HG03135 (cell line): Measurements from ENCODE around the gene LRRC37A2.
"Not testable (repeated sequence)": the region's sequence is repeated elsewhere in the genome, so short reads cannot be mapped to it uniquely, and the experiment has no call there.

Experiments
- ATAC-seq: cut with Tn5 transposase; IDR thresholded peaks from one replicate; pipeline ENCODE4 v1.9.1; 2021; ENCODE audit warnings: mild to moderate bottlenecking, moderate library complexity; ENCODE audit not compliant: unreplicated experiment

Gene LRRC37A2

GRCh38 chr17:46512168-46512567, at the start of gene LRRC37A2:
LRRC37A2 (plus strand) TSS chr17:46512468; CDS start chr17:46512713, 245 bp downstream.
- not testable (repeated sequence) for ATAC-seq

GRCh38 chr17:46467618-46468017, 44.6 kb upstream of the LRRC37A2 start:
- ATAC-seq, result not testable (repeated sequence)

GRCh38 chr17:46474489-46474888, 37.8 kb upstream of the LRRC37A2 start:
- not testable (repeated sequence) for ATAC-seq

- ATAC-seq, result not testable (repeated sequence)
Observed at GRCh38 chr17:46475583-46475982, 36.7 kb upstream of the LRRC37A2 start.

- ATAC-seq, result not testable (repeated sequence)
Observed at GRCh38 chr17:46478823-46479222, 33.4 kb upstream of the LRRC37A2 start.

- ATAC-seq, result not testable (repeated sequence)
Observed at GRCh38 chr17:46481310-46481709, 31.0 kb upstream of the LRRC37A2 start.

- not testable (repeated sequence) for ATAC-seq
Observed at GRCh38 chr17:46492021-46492420, 20.2 kb upstream of the LRRC37A2 start.

- ATAC-seq, result not testable (repeated sequence)
Observed at GRCh38 chr17:46499437-46500139, 12.7 kb upstream of the LRRC37A2 start.

GRCh38 chr17:46505896-46506295, 6.4 kb upstream of the LRRC37A2 start:
- ATAC-seq, result not testable (repeated sequence)

- not testable (repeated sequence) for ATAC-seq
Observed at GRCh38 chr17:46534716-46535115, 22.4 kb downstream of the LRRC37A2 start.

- not testable (repeated sequence) for ATAC-seq
Observed at GRCh38 chr17:46548607-46549006, 36.3 kb downstream of the LRRC37A2 start.

- ATAC-seq, result not testable (repeated sequence)
Observed at GRCh38 chr17:46559155-46559554, 46.9 kb downstream of the LRRC37A2 start.

GRCh38 chr17:46560048-46560447, 47.8 kb downstream of the LRRC37A2 start:
- not testable (repeated sequence) for ATAC-seq

- peak; percentile 62 for ATAC-seq
Observed at GRCh38 chr17:46566284-46566683, 54.0 kb downstream of the LRRC37A2 start.

GRCh38 chr17:46566980-46567379, 54.7 kb downstream of the LRRC37A2 start:
- not testable (repeated sequence) for ATAC-seq

- ATAC-seq, result not testable (repeated sequence)
Observed at GRCh38 chr17:46571796-46572195, 59.5 kb downstream of the LRRC37A2 start.

- peak; percentile 91 for ATAC-seq
Observed at GRCh38 chr17:46579083-46580075, 67.1 kb downstream of the LRRC37A2 start, which contains the start of gene ARL17A. ARL17A (minus strand) TSS chr17:46579691; CDS start chr17:46576322, 3,369 bp downstream.

- ATAC-seq, result not testable (repeated sequence)
Observed at GRCh38 chr17:46580082-46580481, 67.8 kb downstream of the LRRC37A2 start.

- not testable (repeated sequence) for ATAC-seq
Observed at GRCh38 chr17:46585444-46585843, 73.2 kb downstream of the LRRC37A2 start.

- peak; percentile 68 for ATAC-seq
Observed at GRCh38 chr17:46590157-46591146, 78.2 kb downstream of the LRRC37A2 start, which contains the start of gene NSF. NSF (plus strand) TSS chr17:46590669; CDS start chr17:46590776, 107 bp downstream.
